Osteocyte (in vitro differentiated cells): ENCODE measurements around the gene ABCC12. TPM values are rescaled to one million over a fixed set of nuclear protein-coding genes. Genes with fewer than 3 reads are reported as not detected.
"Not testable (repeated sequence)": the region's sequence is repeated elsewhere in the genome, so short reads cannot be mapped to it uniquely, and the experiment has no call there.

Experiments used
- DNase-seq: peaks from one replicate; pipeline ENCODE4 v3.0.0; 2021; ENCODE audit warnings: mixed read lengths; ENCODE audit not compliant: unreplicated experiment; ENCODE audit errors: extremely low spot score
- H3K27ac Mint-ChIP-seq: one replicate; pipeline ENCODE4 v1.8.0; 2021; ENCODE audit warnings: mild to moderate bottlenecking, mixed read lengths; ENCODE audit not compliant: unreplicated experiment
- H3K27me3 Mint-ChIP-seq: one replicate; pipeline ENCODE4 v1.8.0; 2021; ENCODE audit warnings: mixed read lengths; ENCODE audit not compliant: unreplicated experiment
- H3K36me3 Mint-ChIP-seq: one replicate; pipeline ENCODE4 v1.8.0; 2021; ENCODE audit warnings: mixed read lengths; ENCODE audit not compliant: unreplicated experiment
- H3K4me1 Mint-ChIP-seq: one replicate; pipeline ENCODE4 v1.8.0; 2021; ENCODE audit warnings: mixed read lengths; ENCODE audit not compliant: unreplicated experiment
- H3K4me3 Mint-ChIP-seq: one replicate; pipeline ENCODE4 v1.8.0; 2021; ENCODE audit warnings: mild to moderate bottlenecking, moderate library complexity, mixed read lengths; ENCODE audit not compliant: unreplicated experiment
- H3K9me3 Mint-ChIP-seq: one replicate; pipeline ENCODE4 v1.8.0; 2021; ENCODE audit warnings: mixed read lengths; ENCODE audit not compliant: unreplicated experiment
- CTCF ChIP-seq: fragments of 200-600 bp; sonication (generic); IDR thresholded peaks from 2 replicates; pipeline ENCODE4 v1.5.0; 2021; ENCODE audit warnings: antibody characterized with exemption, mild to moderate bottlenecking, moderate library complexity
- total RNA-seq: library from RNA; stranded (reverse); gene quantifications from 2 replicates; pipeline ENCODE4 v1.2.1, GENCODE V29; 2021

The ABCC12 gene
- total RNA-seq, 1 donor from 2014 or later = not detected

DNA sequence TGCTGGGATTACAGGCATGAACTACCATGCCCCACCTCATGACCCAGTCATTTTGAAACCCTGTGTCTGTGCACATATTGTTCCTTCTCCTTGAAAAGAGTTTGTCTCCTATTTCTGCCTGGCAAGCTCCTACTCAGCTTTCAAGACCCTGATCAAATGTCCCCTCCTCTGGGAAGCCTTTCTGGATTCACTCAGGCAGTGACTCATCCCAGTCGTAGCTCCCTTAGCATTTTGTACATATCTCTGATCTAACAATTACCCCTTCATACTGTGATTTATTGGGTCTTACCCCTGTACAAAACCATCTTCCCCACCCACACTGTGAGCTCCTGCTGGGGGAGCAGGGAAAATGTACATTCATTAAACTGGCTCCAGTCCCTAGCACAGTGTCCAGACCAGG, 18.1 kb upstream of the ABCC12 start:
- Mint-ChIP-seq H3K27ac (no peak overlapping the region), H3K4me1 (no peaks in the 10 kb centered on the region), H3K9me3 (no peaks in the 10 kb centered on the region), H3K4me3 (no peak overlapping the region), H3K27me3 (peaks cover 24% of the 10 kb centered on the region), H3K36me3 (no peaks in the 10 kb centered on the region)
- no peak for DNase-seq
- TF ChIP-seq CTCF = no peak

- Mint-ChIP-seq H3K4me3 (no peak overlapping the region), H3K27me3 (peaks cover 22% of the 10 kb centered on the region), H3K9me3 (no peaks in the 10 kb centered on the region), H3K4me1 (no peaks in the 10 kb centered on the region), H3K36me3 (no peaks in the 10 kb centered on the region), H3K27ac (no peak overlapping the region)
- TF ChIP-seq CTCF = no peak
- DNase-seq = no peak
Measured at GRCh38 chr16:48172682-48173081, 16.9 kb upstream of the ABCC12 start.

DNA sequence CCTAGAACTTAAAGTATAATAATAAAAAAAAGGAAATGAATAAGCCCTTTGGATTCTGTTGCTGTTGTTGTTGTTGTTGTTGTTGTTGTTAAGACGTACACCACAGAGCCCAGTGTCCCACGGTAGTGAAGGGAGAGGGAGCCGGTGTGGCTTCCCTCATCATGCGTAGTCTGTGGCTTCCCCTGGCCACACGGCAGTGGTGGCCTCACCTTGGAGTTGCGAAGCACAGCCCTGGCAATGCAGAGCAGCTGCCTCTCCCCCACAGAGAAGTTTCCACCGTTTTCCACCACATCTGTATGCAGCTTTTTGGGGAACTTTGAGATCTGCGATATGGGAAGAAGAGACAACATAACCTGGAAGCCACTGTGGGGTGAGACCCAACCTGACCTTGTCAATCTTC, 14.1 kb upstream of the ABCC12 start:
- DNase-seq = no peak
- Mint-ChIP-seq H3K9me3 (no peaks in the 10 kb centered on the region), H3K27me3 (peaks cover 13% of the 10 kb centered on the region), H3K27ac (no peak overlapping the region), H3K36me3 (no peaks in the 10 kb centered on the region), H3K4me1 (peaks cover 12% of the 10 kb centered on the region), H3K4me3 (no peak overlapping the region)
- TF ChIP-seq CTCF = no peak

- DNase-seq = no peak
- Mint-ChIP-seq H3K4me1 (peaks cover 15% of the 10 kb centered on the region), H3K4me3 (no peak overlapping the region), H3K9me3 (no peaks in the 10 kb centered on the region), H3K27ac (no peak overlapping the region), H3K27me3 (peaks cover 11% of the 10 kb centered on the region), H3K36me3 (no peaks in the 10 kb centered on the region)
- TF ChIP-seq CTCF = no peak
Measured at GRCh38 chr16:48168075-48168474, 12.3 kb upstream of the ABCC12 start.

GRCh38 chr16:48166617-48167016, 10.8 kb upstream of the ABCC12 start:
- H3K27ac Mint-ChIP-seq, H3K36me3 Mint-ChIP-seq, DNase-seq, H3K4me3 Mint-ChIP-seq, H3K9me3 Mint-ChIP-seq, H3K27me3 Mint-ChIP-seq: not testable (repeated sequence)
- peaks cover 15% of the 10 kb centered on the region for H3K4me1 Mint-ChIP-seq

GRCh38 chr16:48165961-48166578, 10.3 kb upstream of the ABCC12 start:
- no peaks in the 10 kb centered on the region for H3K36me3 Mint-ChIP-seq
- H3K9me3 Mint-ChIP-seq = no peaks in the 10 kb centered on the region
- peaks cover 4% of the 10 kb centered on the region for H3K27me3 Mint-ChIP-seq
- H3K4me3 Mint-ChIP-seq = no peak overlapping the region
- no peak for TF ChIP-seq CTCF
- DNase-seq = no peak
- peaks cover 15% of the 10 kb centered on the region for H3K4me1 Mint-ChIP-seq
- peak overlapping the region; percentile 81 for H3K27ac Mint-ChIP-seq
